ENCODE data around the gene DNLZ.
"Not testable (repeated sequence)": the region's sequence is repeated elsewhere in the genome, so short reads cannot be mapped to it uniquely, and the experiment has no call there.

The DNLZ gene

GRCh38 chr9:136363106-136363948 lies at the start of gene DNLZ:
Gene DNLZ (minus strand): TSS chr9:136363744. CDS start chr9:136363714, 30 bp downstream.
- DNase-seq (ENCODE audit: low read depth), result peak; percentile 78
- peak within 1 kb of the TSS; percentile 60 for H3K4me3 ChIP-seq (ENCODE audit: low read depth, low read length)
- peak; percentile 90 for TF ChIP-seq CTCF (IDR thresholded peaks at IDR 0.05; ENCODE audit: control insufficient read depth, extremely low read depth, insufficient read depth)

- H3K4me3 ChIP-seq (ENCODE audit: low read depth, low read length), result no peak overlapping the region
- TF ChIP-seq CTCF (IDR thresholded peaks at IDR 0.05; ENCODE audit: control insufficient read depth, extremely low read depth, insufficient read depth), result no peak
- no peak for DNase-seq (ENCODE audit: low read depth)
Measured at GRCh38 chr9:136412962-136413361, 49.4 kb upstream of the DNLZ start.

- no peak for TF ChIP-seq CTCF (IDR thresholded peaks at IDR 0.05; ENCODE audit: control insufficient read depth, extremely low read depth, insufficient read depth)
- DNase-seq (ENCODE audit: low read depth), result no peak
- peak overlapping the region; percentile 97 for H3K4me3 ChIP-seq (ENCODE audit: low read depth, low read length)
Measured at GRCh38 chr9:136411378-136411777, 47.8 kb upstream of the DNLZ start.

- no peak for TF ChIP-seq CTCF (IDR thresholded peaks at IDR 0.05; ENCODE audit: control insufficient read depth, extremely low read depth, insufficient read depth)
- peak within 1 kb of the TSS; percentile 97 for H3K4me3 ChIP-seq (ENCODE audit: low read depth, low read length)
- DNase-seq (ENCODE audit: low read depth), result peak; percentile 52
Measured at GRCh38 chr9:136410500-136411287, 47.1 kb upstream of the DNLZ start, which contains the start of the genes ENTR1 and PMPCA. Gene ENTR1 (minus strand): TSS chr9:136410614. CDS start chr9:136410397, 217 bp downstream. Gene PMPCA (plus strand): TSS chr9:136410658. CDS start chr9:136410669, 11 bp downstream.

GRCh38 chr9:136409557-136410455 lies 46.3 kb upstream of the DNLZ start:
- H3K4me3 ChIP-seq (ENCODE audit: low read depth, low read length), result peak overlapping the region; percentile 97
- TF ChIP-seq CTCF (IDR thresholded peaks at IDR 0.05; ENCODE audit: control insufficient read depth, extremely low read depth, insufficient read depth), result no peak
- DNase-seq (ENCODE audit: low read depth), result no peak

- no peak overlapping the region for H3K4me3 ChIP-seq (ENCODE audit: low read depth, low read length)
- DNase-seq (ENCODE audit: low read depth), result no peak
- TF ChIP-seq CTCF (IDR thresholded peaks at IDR 0.05; ENCODE audit: control insufficient read depth, extremely low read depth, insufficient read depth), result no peak
Measured at GRCh38 chr9:136407911-136408310, 44.4 kb upstream of the DNLZ start.

- H3K4me3 ChIP-seq (ENCODE audit: low read depth, low read length); DNase-seq (ENCODE audit: low read depth): not testable (repeated sequence)
Measured at GRCh38 chr9:136407061-136407460, 43.5 kb upstream of the DNLZ start.

- not testable (repeated sequence) for DNase-seq (ENCODE audit: low read depth); H3K4me3 ChIP-seq (ENCODE audit: low read depth, low read length)
Measured at GRCh38 chr9:136405904-136406303, 42.4 kb upstream of the DNLZ start.
